ENCODE data around the gene NEDD4L.
A peak's percentile ranks its signal among the peaks of the same experiment; 100 is the strongest.
"Not testable (repeated sequence)": the region's sequence is repeated elsewhere in the genome, so short reads cannot be mapped to it uniquely, and the experiment has no call there.

Gene NEDD4L

DNA sequence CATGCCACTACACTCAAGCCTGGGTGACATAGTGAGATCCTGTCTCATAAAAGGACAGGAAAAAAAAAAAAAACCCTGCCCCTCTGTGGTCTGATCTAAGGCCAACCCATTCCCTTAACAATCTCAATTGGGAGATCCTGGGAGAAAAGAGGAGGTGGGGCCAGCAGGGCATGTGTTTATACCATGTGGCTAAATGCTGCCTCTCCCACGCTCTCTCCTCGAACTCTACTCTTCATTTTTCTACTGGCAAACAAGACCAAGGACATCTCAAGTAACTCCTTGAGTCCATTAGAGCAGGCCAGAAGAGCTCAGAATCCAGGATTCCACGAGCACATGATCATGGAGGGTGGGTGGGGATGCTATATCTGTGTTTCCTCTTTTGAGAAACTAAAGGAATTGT is 16.7 kb upstream of the NEDD4L start:
- DNase-seq, result no peak

DNA sequence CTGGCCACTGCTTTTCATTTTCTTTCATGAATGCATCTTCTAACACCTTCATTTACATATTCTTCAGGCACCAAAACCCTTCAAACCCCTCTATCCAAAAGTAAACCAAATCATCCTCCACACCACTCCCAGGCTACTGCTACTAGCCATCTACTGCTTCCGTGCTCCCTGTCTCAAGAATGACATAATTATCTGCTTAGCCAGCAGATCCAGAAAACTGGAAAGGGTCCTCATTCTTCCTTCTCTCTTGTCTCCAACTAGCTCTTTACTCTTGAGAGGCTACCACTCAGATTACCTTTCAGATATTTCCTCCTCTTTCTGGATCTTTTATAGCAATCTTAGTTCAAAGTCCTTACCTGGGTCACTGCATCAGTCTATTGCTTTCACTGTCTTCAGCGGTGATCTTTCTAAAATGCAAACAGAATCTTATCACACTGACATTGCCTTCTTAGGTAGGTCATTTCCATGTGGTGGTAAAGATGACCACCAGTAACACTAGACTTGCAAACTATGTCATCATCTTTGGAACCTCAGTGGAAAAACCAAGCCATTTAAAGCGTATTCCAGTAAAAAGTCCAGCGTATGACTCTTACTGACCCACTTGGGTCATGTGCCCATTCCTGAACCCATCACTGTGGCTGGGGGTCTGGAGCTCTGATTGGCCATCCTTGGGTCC is 15.8 kb upstream of the NEDD4L start:
- no peak for DNase-seq

- DNase-seq, result no peak
Observed at GRCh38 chr18:58032233-58032632, 11.8 kb upstream of the NEDD4L start.

- no peak for DNase-seq
Observed at GRCh38 chr18:58033216-58033615, 10.8 kb upstream of the NEDD4L start.

DNA sequence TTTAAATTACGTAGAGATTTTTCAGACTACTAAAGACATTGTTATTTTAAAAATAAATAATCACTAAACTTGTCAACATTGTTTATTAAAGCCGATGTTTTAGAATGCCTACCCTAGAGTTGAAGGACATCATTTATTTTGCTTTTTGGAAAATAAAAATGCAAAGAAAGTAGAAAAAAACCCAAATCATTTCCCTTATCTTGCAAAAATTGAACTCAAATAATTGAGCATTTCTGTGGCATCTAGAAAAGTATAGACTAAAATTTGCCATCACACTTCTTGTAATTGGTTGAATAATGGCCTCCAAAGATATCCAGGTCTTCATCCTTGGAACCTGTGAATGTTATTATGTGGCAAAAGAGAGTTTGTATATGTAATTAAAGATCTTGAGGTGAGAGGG is 9.7 kb upstream of the NEDD4L start:
- DNase-seq, result no peak

DNA sequence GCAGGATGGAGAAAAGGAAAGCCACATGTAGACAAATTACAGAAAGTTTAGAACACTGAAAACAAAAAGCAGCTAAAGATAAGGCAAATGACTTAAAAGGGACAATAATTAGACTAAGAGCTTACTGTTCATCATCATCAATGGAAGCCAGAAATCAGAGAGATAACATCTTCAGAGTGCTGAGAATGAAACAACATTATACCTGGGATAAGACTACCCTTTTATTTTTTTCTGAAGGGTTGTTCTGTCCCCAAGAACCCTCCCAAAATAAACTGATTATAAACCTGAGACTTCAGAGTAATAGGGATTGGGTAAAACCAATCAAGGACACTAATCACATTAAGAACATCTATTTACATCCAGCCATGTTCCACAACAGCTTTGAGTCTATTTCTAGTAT is 6.9 kb upstream of the NEDD4L start:
- no peak for DNase-seq

DNA sequence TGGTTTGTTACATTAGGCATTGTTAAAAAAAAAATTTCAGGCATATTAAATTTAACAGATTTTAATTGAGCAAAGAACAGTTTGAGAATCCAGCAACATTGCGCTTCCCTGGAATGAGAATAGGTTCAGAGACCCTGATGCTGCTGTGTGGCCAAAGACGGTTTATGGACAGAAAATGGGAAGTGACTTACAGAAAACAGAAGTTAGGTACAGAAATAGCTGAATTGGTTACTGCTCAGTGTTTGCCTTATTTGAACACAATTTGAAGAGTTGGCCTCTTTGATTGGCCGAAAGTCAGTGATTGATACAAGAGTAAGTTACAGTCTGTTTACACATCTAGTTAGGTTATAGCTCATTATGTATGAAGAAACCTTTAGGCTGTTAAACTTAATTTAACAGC is 6.0 kb upstream of the NEDD4L start:
- DNase-seq, result no peak

GRCh38 chr18:58041633-58042032 is 2.4 kb upstream of the NEDD4L start:
- DNase-seq, result peak; percentile 55

DNA sequence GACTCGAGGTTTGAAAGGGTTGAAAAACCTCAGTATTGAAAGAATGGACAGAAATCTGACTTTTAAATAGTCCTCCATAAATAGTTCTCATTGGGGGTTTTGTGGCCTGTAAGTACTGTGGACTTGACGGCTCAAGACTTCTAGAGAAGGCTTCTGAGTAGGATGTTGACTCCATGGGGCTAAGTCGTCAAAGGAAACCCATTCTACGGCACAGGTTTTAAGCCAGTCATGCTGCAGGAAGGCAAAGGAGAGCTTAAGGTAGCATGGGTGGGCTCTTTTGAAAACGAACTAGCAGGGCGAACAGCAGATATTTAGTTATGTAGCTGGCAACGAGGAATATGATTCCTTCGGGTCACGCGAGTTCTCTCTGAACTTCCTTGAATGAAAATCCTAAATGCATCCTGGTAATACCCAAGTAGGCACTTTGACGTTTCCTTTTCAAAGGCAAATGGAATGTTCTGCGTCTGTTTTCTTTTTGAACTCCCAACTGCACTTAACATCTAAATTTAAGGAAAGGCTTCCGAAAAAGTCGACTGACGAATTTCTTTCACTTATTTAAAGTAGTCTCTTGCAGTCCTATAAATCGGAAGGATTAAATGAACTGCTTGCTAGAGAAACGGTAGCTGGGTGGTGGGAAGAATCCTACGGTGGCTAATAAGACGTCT is 1.1 kb upstream of the NEDD4L start:
- DNase-seq, result no peak

- peak; percentile 65 for DNase-seq
Observed at GRCh38 chr18:58044370-58045241, 580 bp downstream of the NEDD4L start.

DNA sequence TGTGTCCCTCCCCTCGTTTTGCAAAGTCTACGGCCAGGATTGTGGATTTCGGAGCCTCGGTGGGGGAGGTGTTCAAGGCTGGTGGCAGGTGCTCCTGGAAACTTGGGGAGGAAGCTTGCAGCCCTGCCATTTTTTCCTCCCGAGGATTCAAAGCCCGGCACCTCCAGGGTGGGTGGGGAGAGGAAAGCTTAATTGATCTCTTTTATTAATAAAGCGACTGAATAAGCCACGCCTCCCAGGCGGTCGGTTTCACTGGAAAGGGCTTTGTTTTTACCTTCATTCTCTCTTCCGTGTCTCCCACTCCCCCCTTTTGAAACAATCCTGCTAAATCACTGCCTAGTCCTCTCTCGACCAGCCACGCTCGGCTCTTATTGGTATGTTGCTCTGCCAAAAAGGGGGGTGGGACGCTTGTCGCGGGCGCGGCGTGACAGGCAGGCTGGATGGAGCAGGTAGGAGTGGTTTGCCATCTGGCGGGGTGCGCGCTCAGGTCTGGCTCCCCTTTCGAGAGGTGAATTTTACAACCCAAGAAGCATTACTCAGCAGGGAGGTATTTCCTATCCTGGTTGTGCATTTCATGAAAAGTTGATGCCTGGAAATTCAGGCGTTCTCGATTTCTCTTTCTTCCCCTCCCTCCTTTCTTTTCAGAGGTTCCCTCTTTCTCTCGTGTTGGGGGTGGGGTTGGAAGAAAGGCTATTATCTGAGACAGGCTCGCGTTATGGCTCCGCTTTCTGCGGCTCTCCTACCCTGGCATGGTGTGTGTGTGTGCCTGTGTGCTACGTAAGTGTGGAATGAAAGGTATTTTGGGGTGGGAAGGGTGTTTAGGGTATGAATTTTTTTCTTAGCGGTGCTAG is 1.4 kb downstream of the NEDD4L start:
- peak; percentile 84 for DNase-seq

- no peak for DNase-seq
Observed at GRCh38 chr18:58046093-58046793, 2.2 kb downstream of the NEDD4L start.

GRCh38 chr18:58046794-58047555 is 2.9 kb downstream of the NEDD4L start:
- no peak for DNase-seq

GRCh38 chr18:58047556-58047882 is 3.5 kb downstream of the NEDD4L start:
- DNase-seq, result no peak

- no peak for DNase-seq
Observed at GRCh38 chr18:58048081-58048642, 4.1 kb downstream of the NEDD4L start.

DNA sequence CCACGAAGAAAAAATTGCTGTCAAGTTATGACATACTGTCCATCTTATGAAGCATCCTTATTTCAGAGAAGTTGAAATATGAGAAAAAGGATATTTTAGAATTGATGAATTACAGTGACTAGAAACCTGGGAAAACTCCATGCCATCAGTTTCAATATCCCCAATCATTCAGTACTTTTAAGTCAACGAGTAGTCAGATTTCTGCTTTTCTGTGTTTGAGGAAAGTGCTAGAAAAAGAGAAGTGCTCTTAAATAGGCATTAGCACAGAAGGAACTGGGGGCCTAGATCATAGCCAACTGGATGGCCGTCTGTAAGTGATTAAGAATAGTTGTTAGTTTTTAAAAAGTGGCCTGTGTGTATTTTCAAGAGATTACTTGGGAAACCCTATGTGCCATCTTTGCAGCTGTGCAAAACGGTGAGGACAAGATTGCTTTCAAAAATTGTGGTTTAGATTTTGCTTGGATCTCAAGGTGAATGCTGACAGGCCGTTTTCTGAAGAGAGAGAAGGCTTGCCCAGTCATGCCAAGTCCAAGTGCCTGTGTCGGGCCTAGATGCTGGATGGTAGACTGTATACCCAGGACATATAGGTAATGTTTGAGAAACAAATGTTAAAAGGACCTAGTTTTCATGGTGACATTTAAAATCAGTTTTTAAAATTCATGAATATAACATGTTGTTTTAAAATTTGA is 5.1 kb downstream of the NEDD4L start:
- DNase-seq, result no peak

DNA sequence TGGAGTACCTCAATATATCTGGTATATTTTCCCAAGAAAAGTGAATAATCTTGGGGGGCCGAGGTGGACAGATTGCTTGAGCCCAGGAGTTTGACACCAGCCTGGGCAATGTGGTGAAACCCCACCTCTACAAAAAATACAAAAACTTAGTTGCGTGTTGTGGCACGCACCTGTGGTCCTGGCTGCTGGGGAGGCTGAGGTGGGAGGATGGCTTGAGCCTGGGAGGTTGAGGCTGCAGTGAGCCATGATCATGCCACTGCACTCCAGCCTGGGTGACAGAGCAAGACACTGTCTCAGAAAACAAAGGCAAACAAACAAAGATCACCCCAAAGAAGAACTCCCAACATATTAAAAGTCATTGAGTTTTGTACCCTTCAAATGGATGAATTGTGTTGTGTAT is 6.9 kb downstream of the NEDD4L start:
- not testable (repeated sequence) for DNase-seq

DNA sequence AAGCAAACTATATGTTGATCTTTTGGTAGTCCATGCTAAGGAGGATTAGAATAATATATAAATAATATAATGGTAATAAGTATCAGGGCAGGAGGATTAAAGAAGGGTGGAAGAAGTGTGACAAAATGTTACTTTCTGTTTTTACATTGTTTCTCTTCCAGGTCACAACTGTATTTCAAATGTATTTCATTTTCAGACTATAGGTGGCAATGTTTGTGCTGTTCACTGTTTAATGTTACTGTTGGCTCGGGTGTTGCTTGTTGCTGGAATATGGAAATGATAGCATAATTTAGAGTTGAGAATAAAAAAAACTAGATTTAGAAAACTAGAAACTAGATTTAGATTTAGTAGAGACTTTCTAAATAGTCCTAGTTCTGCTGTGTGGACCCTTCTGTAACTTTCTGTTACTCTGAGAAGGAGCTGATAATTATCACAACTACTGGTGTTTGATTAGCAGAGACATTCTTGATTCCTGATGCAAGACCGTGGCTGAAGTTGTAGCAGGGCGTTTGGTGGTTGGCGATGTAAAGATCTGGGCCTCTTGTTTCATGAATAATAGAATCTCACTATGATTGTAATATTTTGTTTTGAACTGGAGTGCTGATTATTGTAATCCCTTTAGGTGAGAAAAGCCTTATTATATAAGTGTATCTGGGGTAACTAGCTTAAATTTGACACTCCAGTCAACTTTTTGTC is 7.9 kb downstream of the NEDD4L start:
- no peak for DNase-seq

- no peak for DNase-seq
Observed at GRCh38 chr18:58052960-58053359, 8.9 kb downstream of the NEDD4L start.
